KMS-11 (cell line): ENCODE results near the gene RHEX.

ENCODE experiments used
- H2AFZ ChIP-seq: fragments of 200-600 bp; sonication (generic); 2 replicates; pipeline ENCODE4 v1.6.1; 2016; ENCODE audit warnings: antibody characterized with exemption, mixed run types, low read depth
- H3K27ac ChIP-seq: fragments of 200-600 bp; sonication (generic); 2 replicates; pipeline ENCODE4 v1.6.1; 2016; ENCODE audit warnings: mild to moderate bottlenecking, mixed run types
- H3K27me3 ChIP-seq: fragments of 200-600 bp; sonication (generic); 2 replicates; pipeline ENCODE4 v1.6.1; 2017; ENCODE audit warnings: mild to moderate bottlenecking, low read depth, mixed run types, moderate library complexity; ENCODE audit not compliant: insufficient read depth
- H3K36me3 ChIP-seq: fragments of 200-600 bp; sonication (generic); 2 replicates; pipeline ENCODE4 v1.6.1; 2017; ENCODE audit warnings: mild to moderate bottlenecking, mixed run types; ENCODE audit not compliant: insufficient read depth
- H3K4me1 ChIP-seq: fragments of 200-600 bp; sonication (generic); 2 replicates; pipeline ENCODE4 v1.6.1; 2016; ENCODE audit warnings: mild to moderate bottlenecking, low read depth, mixed run types; ENCODE audit not compliant: poor library complexity, severe bottlenecking
- H3K4me2 ChIP-seq: fragments of 200-600 bp; sonication (generic); 2 replicates; pipeline ENCODE4 v1.7.0; 2016; ENCODE audit warnings: mild to moderate bottlenecking, mixed run types
- H3K4me3 ChIP-seq: fragments of 200-600 bp; sonication (generic); IDR thresholded peaks from 2 replicates; pipeline ENCODE4 v1.6.1; 2017; ENCODE audit warnings: low read depth, low read length, mixed read lengths; ENCODE audit not compliant: insufficient read depth
- H3K79me2 ChIP-seq: fragments of 200-600 bp; sonication (generic); 2 replicates; pipeline ENCODE4 v1.6.1; 2016; ENCODE audit warnings: low read depth, mixed run types; ENCODE audit not compliant: insufficient read depth
- H3K9ac ChIP-seq: fragments of 200-600 bp; sonication (generic); 2 replicates; pipeline ENCODE4 v1.6.1; 2016; ENCODE audit warnings: mild to moderate bottlenecking, mixed run types
- H4K20me1 ChIP-seq: fragments of 200-600 bp; sonication (generic); 2 replicates; pipeline ENCODE4 v1.6.1; 2016; ENCODE audit warnings: mild to moderate bottlenecking, mixed run types; ENCODE audit not compliant: insufficient read depth
- TF ChIP-seq, protein P1 (sequence below): fragments of 200-600 bp; sonication (generic); conservative IDR thresholded peaks from 2 replicates; pipeline ENCODE4 v1.6.1; 2017; ENCODE audit warnings: low read depth, mild to moderate bottlenecking, antibody characterized with exemption, low read length, moderate library complexity, mixed read lengths

RHEX gene

DNA sequence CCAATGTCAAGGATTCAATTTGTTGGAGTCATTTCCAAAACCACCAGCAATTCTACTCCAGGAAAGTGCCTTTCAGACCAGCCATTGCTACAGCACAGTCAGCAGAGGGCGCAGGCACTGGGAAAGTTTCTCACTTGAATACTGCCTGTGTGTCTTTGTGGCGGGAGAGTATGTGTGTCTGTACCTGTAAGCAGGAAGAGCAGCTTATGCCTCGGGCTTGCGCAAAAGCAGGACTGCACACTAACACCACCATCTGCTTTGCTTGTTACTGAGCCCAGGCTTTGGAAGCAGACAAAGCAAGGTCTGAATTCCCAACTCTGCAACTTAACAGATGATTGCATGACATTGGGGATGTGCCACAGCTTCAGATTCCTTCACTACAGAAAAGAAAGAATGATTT, 22.3 kb upstream of the RHEX start:
- H3K9ac ChIP-seq = no peak overlapping the region
- TF ChIP-seq, protein P1, sequence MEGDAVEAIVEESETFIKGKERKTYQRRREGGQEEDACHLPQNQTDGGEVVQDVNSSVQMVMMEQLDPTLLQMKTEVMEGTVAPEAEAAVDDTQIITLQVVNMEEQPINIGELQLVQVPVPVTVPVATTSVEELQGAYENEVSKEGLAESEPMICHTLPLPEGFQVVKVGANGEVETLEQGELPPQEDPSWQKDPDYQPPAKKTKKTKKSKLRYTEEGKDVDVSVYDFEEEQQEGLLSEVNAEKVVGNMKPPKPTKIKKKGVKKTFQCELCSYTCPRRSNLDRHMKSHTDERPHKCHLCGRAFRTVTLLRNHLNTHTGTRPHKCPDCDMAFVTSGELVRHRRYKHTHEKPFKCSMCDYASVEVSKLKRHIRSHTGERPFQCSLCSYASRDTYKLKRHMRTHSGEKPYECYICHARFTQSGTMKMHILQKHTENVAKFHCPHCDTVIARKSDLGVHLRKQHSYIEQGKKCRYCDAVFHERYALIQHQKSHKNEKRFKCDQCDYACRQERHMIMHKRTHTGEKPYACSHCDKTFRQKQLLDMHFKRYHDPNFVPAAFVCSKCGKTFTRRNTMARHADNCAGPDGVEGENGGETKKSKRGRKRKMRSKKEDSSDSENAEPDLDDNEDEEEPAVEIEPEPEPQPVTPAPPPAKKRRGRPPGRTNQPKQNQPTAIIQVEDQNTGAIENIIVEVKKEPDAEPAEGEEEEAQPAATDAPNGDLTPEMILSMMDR = peak; percentile 99
- H4K20me1 ChIP-seq = no peaks in the 10 kb centered on the region
- no peaks in the 10 kb centered on the region for H3K27me3 ChIP-seq
- peak overlapping the region; percentile 41 for H2AFZ ChIP-seq
- H3K36me3 ChIP-seq = no peaks in the 10 kb centered on the region
- no peak overlapping the region for H3K4me3 ChIP-seq
- peaks cover 19% of the 10 kb centered on the region for H3K4me1 ChIP-seq
- no peak overlapping the region for H3K27ac ChIP-seq
- peak overlapping the region; percentile 15; the same call in 1 of the 2 replicates for H3K4me2 ChIP-seq
- no peaks in the 10 kb centered on the region for H3K79me2 ChIP-seq

DNA sequence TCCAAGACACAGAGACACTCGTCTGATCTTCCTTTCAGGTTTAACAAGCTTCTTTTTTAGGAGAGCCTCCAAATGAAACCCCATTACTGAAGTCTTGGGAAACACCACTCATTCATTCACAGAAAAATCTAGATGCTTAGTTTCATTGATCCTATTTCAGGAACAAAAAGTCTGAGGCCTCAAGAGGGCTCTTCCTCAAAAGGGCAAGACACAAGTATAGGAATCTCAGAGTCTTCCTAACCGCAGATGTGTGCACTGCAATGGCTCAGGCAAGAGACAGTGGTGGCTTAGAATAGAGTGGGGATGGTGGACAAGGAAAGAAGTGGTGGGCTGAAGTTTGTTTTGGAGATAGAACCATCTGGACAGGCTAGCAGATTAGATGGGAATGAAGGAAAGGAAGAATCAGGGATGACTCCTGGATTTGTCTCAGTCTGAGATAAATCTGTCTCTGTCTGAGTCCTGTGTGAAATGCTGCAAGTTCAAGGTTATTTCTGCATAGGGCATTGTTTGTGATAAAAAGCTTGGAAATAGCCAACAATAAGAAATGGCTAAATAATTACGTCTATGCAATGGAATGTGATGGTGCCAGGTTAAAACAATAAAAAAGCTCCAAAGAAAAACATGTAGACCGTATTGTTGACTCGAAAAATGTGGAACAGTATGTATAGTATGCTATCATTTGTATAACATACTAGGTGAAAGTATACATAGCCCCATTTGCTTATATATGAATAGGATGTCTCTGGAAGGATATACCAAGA, 20.4 kb upstream of the RHEX start:
- TF ChIP-seq, protein P1 = no peak
- H4K20me1 ChIP-seq = no peaks in the 10 kb centered on the region
- H3K79me2 ChIP-seq = no peaks in the 10 kb centered on the region
- H3K27ac ChIP-seq = no peak overlapping the region
- H3K36me3 ChIP-seq = no peaks in the 10 kb centered on the region
- H3K4me1 ChIP-seq = peaks cover 37% of the 10 kb centered on the region
- no peak overlapping the region for H3K4me2 ChIP-seq
- H2AFZ ChIP-seq = no peak overlapping the region
- no peak overlapping the region for H3K9ac ChIP-seq
- no peak overlapping the region for H3K4me3 ChIP-seq
- no peaks in the 10 kb centered on the region for H3K27me3 ChIP-seq

- H3K9ac ChIP-seq = no peak overlapping the region
- TF ChIP-seq, protein P1 = no peak
These were observed 17.9 kb upstream of the RHEX start for GRCh38 chr1:206035027-206035426.

GRCh38 chr1:206036663-206037455, 16.1 kb upstream of the RHEX start:
- H3K36me3 ChIP-seq = no peaks in the 10 kb centered on the region
- no peaks in the 10 kb centered on the region for H3K79me2 ChIP-seq
- H3K4me3 ChIP-seq = no peak overlapping the region
- no peak overlapping the region for H3K9ac ChIP-seq
- 0 out of 2 replicates have a peak overlapping the region, but pooled peaks have one; percentile 11 for H2AFZ ChIP-seq
- H3K27ac ChIP-seq = no peak overlapping the region
- H3K27me3 ChIP-seq = no peaks in the 10 kb centered on the region
- peaks cover 47% of the 10 kb centered on the region for H3K4me1 ChIP-seq
- H3K4me2 ChIP-seq = peak overlapping the region; percentile 34
- H4K20me1 ChIP-seq = no peaks in the 10 kb centered on the region
- TF ChIP-seq, protein P1 = no peak

More at GRCh38 chr1:206035027-206035426, 17.9 kb upstream of the RHEX start:
- Histone ChIP-seq H3K27ac (no peak overlapping the region), H2AFZ (no peak overlapping the region), H3K36me3 (no peaks in the 10 kb centered on the region), H3K4me1 (peaks cover 62% of the 10 kb centered on the region), H3K79me2 (no peaks in the 10 kb centered on the region), H4K20me1 (no peaks in the 10 kb centered on the region), H3K27me3 (no peaks in the 10 kb centered on the region), H3K4me2 (no peak overlapping the region), H3K4me3 (no peak overlapping the region)
